ENCODE results near the gene TUBA3E. TPM values are rescaled to one million over a fixed set of nuclear protein-coding genes. Genes with fewer than 3 reads are reported as not detected.
"Not testable (repeated sequence)": the region's sequence is repeated elsewhere in the genome, so short reads cannot be mapped to it uniquely, and the experiment has no call there.

TUBA3E gene
- total RNA-seq, 1 donor from 2014 or later, result not detected

DNA sequence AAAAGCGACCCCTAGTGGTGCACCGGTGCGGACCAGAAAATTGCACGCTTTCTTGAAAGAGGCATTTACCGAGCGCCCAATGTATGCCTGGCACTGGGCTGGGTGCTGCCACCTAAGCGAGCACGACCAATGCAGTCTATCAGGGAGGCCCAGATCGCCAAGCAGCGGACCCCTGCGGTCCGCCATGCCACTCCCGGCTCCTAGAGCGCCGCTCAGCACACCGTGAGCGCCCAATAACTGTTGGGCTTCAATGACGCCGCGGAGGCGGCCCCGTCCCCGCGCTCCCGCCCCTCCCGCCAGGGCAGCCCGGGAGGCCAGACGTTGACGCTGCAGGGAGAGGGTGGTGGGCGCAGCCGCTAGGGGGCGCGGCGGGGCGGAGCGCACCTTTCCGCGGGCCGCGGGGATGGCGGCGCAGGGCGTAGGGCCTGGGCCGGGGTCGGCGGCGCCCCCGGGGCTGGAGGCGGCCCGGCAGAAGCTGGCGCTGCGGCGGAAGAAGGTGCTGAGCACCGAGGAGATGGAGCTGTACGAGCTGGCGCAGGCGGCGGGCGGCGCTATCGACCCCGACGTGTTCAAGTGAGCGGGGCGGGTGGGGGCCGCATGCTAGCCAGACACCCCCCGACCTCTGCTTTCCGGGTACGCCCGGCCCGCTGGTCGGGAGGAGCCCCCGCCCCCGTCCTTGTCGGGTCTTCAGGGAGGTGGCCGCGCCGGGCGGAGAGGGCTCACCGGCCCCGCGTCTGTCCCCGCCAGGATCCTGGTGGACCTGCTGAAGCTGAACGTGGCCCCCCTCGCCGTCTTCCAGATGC is 16.2 kb downstream of the TUBA3E start, which contains the start of gene MZT2B:
TSS of gene MZT2B (plus strand) at position 383 of the 803 bp plus-strand sequence. CDS start at position 404, 21 bp downstream.
- H3K36me3 Mint-ChIP-seq (ENCODE audit: low read depth); DNase-seq (ENCODE audit: low spot score); H3K27me3 Mint-ChIP-seq (ENCODE audit: low read depth); H3K9me3 Mint-ChIP-seq (ENCODE audit: low read depth): not testable (repeated sequence)
- Mint-ChIP-seq H3K27ac (ENCODE audit: unreplicated experiment) (peak within 1 kb of the TSS; percentile 93), H3K4me3 (ENCODE audit: unreplicated experiment) (peak within 1 kb of the TSS; percentile 90), H3K4me1 (ENCODE audit: low read depth) (peaks cover 30% of the 10 kb centered on the region)
- TF ChIP-seq, protein P1, sequence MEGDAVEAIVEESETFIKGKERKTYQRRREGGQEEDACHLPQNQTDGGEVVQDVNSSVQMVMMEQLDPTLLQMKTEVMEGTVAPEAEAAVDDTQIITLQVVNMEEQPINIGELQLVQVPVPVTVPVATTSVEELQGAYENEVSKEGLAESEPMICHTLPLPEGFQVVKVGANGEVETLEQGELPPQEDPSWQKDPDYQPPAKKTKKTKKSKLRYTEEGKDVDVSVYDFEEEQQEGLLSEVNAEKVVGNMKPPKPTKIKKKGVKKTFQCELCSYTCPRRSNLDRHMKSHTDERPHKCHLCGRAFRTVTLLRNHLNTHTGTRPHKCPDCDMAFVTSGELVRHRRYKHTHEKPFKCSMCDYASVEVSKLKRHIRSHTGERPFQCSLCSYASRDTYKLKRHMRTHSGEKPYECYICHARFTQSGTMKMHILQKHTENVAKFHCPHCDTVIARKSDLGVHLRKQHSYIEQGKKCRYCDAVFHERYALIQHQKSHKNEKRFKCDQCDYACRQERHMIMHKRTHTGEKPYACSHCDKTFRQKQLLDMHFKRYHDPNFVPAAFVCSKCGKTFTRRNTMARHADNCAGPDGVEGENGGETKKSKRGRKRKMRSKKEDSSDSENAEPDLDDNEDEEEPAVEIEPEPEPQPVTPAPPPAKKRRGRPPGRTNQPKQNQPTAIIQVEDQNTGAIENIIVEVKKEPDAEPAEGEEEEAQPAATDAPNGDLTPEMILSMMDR (IDR thresholded peaks at IDR 0.05), result peak; percentile 86

GRCh38 chr2:130181325-130181879 is 16.8 kb downstream of the TUBA3E start, which contains the start of gene SMPD4:
TSS of gene SMPD4 (minus strand) at chr2:130181602. CDS start at chr2:130176592, 5,010 bp downstream.
- Mint-ChIP-seq H3K27me3 (ENCODE audit: low read depth) (no peaks in the 10 kb centered on the region), H3K4me1 (ENCODE audit: low read depth) (peaks cover 30% of the 10 kb centered on the region), H3K27ac (ENCODE audit: unreplicated experiment) (peak within 1 kb of the TSS; percentile 93)

GRCh38 chr2:130180404-130181324 is 17.6 kb downstream of the TUBA3E start:
- DNase-seq (ENCODE audit: low spot score), result peak; percentile 29
- peaks cover 26% of the 10 kb centered on the region for H3K4me1 Mint-ChIP-seq (ENCODE audit: low read depth)
- not testable (repeated sequence) for H3K36me3 Mint-ChIP-seq (ENCODE audit: low read depth); H3K27me3 Mint-ChIP-seq (ENCODE audit: low read depth); H3K9me3 Mint-ChIP-seq (ENCODE audit: low read depth)
- H3K4me3 Mint-ChIP-seq (ENCODE audit: unreplicated experiment), result peak overlapping the region; percentile 90
- H3K27ac Mint-ChIP-seq (ENCODE audit: unreplicated experiment), result peak overlapping the region; percentile 93

More at GRCh38 chr2:130181325-130181879, 16.8 kb downstream of the TUBA3E start, which contains the start of gene SMPD4:
- Mint-ChIP-seq H3K36me3 (ENCODE audit: low read depth) (no peaks in the 10 kb centered on the region), H3K9me3 (ENCODE audit: low read depth) (no peaks in the 10 kb centered on the region), H3K4me3 (ENCODE audit: unreplicated experiment) (peak within 1 kb of the TSS; percentile 90)
- TF ChIP-seq, protein P1 (IDR thresholded peaks at IDR 0.05), result no peak
- DNase-seq (ENCODE audit: low spot score), result peak; percentile 98

- not testable (repeated sequence) for DNase-seq (ENCODE audit: low spot score); H3K27me3 Mint-ChIP-seq (ENCODE audit: low read depth); H3K27ac Mint-ChIP-seq (ENCODE audit: unreplicated experiment); H3K9me3 Mint-ChIP-seq (ENCODE audit: low read depth); H3K4me3 Mint-ChIP-seq (ENCODE audit: unreplicated experiment); H3K4me1 Mint-ChIP-seq (ENCODE audit: low read depth)
- peaks cover 12% of the 10 kb centered on the region for H3K36me3 Mint-ChIP-seq (ENCODE audit: low read depth)
These were observed 23.4 kb downstream of the TUBA3E start for GRCh38 chr2:130174866-130175265.

DNA sequence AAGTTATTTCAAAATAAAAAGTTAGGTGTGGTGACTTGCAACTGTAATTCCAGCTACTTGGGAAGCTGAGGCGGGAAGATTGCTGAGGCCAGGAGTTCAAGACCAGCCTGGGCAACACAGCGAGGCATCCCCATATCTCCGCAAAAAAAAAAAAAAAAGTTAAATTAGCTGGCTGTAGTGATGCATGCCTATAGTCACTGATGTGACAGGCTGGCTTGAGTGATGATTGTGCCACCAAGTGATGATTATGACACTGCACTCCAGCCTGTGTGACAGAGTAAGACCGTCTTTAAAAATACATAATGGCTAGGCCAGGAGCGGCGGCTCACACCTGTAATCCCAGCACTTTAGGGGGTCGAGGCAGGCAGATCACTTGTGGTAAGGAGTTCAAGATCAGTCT is 28.3 kb downstream of the TUBA3E start:
- Mint-ChIP-seq H3K4me3 (ENCODE audit: unreplicated experiment) (no peak overlapping the region), H3K36me3 (ENCODE audit: low read depth) (peaks cover 29% of the 10 kb centered on the region), H3K27me3 (ENCODE audit: low read depth) (no peaks in the 10 kb centered on the region), H3K4me1 (ENCODE audit: low read depth) (no peaks in the 10 kb centered on the region), H3K27ac (ENCODE audit: unreplicated experiment) (no peak overlapping the region), H3K9me3 (ENCODE audit: low read depth) (no peaks in the 10 kb centered on the region)
- no peak for DNase-seq (ENCODE audit: low spot score)
- TF ChIP-seq, protein P1 (IDR thresholded peaks at IDR 0.05), result no peak

DNA sequence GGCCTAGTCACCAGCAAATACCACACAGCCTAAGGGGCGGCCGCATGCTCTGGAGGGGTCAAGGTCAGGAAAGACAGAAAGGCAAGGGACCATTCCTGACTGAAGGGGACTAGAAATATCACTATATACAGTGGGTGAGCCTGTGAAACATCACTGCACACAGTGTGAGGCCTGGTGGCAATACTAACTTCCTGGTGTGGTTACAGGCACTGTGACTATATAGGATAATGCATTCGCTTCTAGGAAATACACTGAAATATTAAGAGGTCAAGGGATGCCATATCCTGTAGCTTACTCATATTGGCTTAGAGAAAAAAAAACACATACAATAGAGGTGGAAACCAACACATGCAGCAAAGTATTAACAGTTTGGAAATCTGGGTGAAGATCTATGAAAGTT is 29.1 kb downstream of the TUBA3E start:
- H3K4me3 Mint-ChIP-seq (ENCODE audit: unreplicated experiment); H3K9me3 Mint-ChIP-seq (ENCODE audit: low read depth); H3K27me3 Mint-ChIP-seq (ENCODE audit: low read depth); DNase-seq (ENCODE audit: low spot score); H3K27ac Mint-ChIP-seq (ENCODE audit: unreplicated experiment); H3K4me1 Mint-ChIP-seq (ENCODE audit: low read depth): not testable (repeated sequence)
- H3K36me3 Mint-ChIP-seq (ENCODE audit: low read depth), result peaks cover 33% of the 10 kb centered on the region

DNA sequence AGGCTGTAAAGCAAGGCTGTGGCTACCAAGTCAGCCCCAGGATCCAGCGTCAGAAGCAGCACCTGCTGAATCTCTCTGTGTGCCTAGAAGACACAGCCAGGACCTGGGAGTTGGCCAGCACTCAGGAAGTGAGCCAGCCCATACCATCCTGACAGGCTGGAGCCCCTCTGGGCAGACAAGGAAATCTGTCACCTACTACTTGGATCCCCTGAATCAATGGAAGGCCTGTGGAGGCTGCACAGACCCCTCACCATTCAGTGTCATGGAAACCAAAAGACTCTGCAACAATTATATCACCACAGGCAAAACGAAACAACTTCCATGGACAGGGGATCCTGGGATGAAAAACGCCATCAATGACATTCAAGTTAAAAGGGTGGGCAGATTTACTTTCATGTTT is 31.6 kb downstream of the TUBA3E start:
- not testable (repeated sequence) for H3K4me3 Mint-ChIP-seq (ENCODE audit: unreplicated experiment); H3K9me3 Mint-ChIP-seq (ENCODE audit: low read depth); DNase-seq (ENCODE audit: low spot score); H3K27ac Mint-ChIP-seq (ENCODE audit: unreplicated experiment); H3K4me1 Mint-ChIP-seq (ENCODE audit: low read depth); H3K27me3 Mint-ChIP-seq (ENCODE audit: low read depth)
- H3K36me3 Mint-ChIP-seq (ENCODE audit: low read depth), result peaks cover 31% of the 10 kb centered on the region
